Measurements from ENCODE around the gene MRPL3.
"Not testable (repeated sequence)": the region's sequence is repeated elsewhere in the genome, so short reads cannot be mapped to it uniquely, and the experiment has no call there.

MRPL3 gene

GRCh38 chr3:131491775-131492174 is 11.0 kb downstream of the MRPL3 start:
- no peak for DNase-seq

GRCh38 chr3:131491084-131491483 is 11.7 kb downstream of the MRPL3 start:
- no peak for DNase-seq

GRCh38 chr3:131486545-131486944 is 16.2 kb downstream of the MRPL3 start:
- not testable (repeated sequence) for DNase-seq

GRCh38 chr3:131485119-131485518 is 17.7 kb downstream of the MRPL3 start:
- no peak for DNase-seq

GRCh38 chr3:131484496-131485111 is 18.2 kb downstream of the MRPL3 start:
- DNase-seq, result no peak

GRCh38 chr3:131480116-131480515 is 22.7 kb downstream of the MRPL3 start:
- no peak for DNase-seq

- no peak for DNase-seq
These were observed 25.0 kb downstream of the MRPL3 start for GRCh38 chr3:131477813-131478212.

GRCh38 chr3:131474115-131474514 is 28.7 kb downstream of the MRPL3 start:
- DNase-seq, result no peak

GRCh38 chr3:131470377-131470776 is 32.4 kb downstream of the MRPL3 start:
- no peak for DNase-seq

- DNase-seq, result no peak
These were observed 44.1 kb downstream of the MRPL3 start for GRCh38 chr3:131458653-131459052.

GRCh38 chr3:131457220-131457619 is 45.6 kb downstream of the MRPL3 start:
- DNase-seq, result no peak

GRCh38 chr3:131454501-131454900 is 48.3 kb downstream of the MRPL3 start:
- no peak for DNase-seq

- DNase-seq, result no peak
These were observed 49.2 kb downstream of the MRPL3 start for GRCh38 chr3:131453533-131453932.

- no peak for DNase-seq
These were observed 55.4 kb downstream of the MRPL3 start for GRCh38 chr3:131447349-131447748.

GRCh38 chr3:131444180-131444579 is 58.6 kb downstream of the MRPL3 start:
- DNase-seq, result no peak

- no peak for DNase-seq
These were observed 63.7 kb downstream of the MRPL3 start for GRCh38 chr3:131439084-131439483.

- DNase-seq, result no peak
These were observed 67.8 kb downstream of the MRPL3 start for GRCh38 chr3:131435000-131435399.

GRCh38 chr3:131432441-131432840 is 70.3 kb downstream of the MRPL3 start:
- no peak for DNase-seq

- DNase-seq, result no peak
These were observed 71.0 kb downstream of the MRPL3 start for GRCh38 chr3:131431754-131432153.

GRCh38 chr3:131427226-131427625 is 75.5 kb downstream of the MRPL3 start:
- no peak for DNase-seq

GRCh38 chr3:131421957-131422498 is 80.7 kb downstream of the MRPL3 start:
- DNase-seq, result no peak

GRCh38 chr3:131421301-131421700 is 81.5 kb downstream of the MRPL3 start:
- no peak for DNase-seq

- DNase-seq, result no peak
These were observed 85.0 kb downstream of the MRPL3 start for GRCh38 chr3:131417751-131418150.

Data from stimulated activated CD4-positive, alpha-beta T cell treated with anti-CD3 and anti-CD28 coated beads, Interleukin-4, amount 100 ng/mL, for 1 hour (primary cell).